Measurements from ENCODE around the gene MRPS11.
"Not testable (repeated sequence)": the region's sequence is repeated elsewhere in the genome, so short reads cannot be mapped to it uniquely, and the experiment has no call there.

MRPS11 gene

GRCh38 chr15:88456733-88457132 lies 10.8 kb upstream of the MRPS11 start:
- no peak for DNase-seq

DNA sequence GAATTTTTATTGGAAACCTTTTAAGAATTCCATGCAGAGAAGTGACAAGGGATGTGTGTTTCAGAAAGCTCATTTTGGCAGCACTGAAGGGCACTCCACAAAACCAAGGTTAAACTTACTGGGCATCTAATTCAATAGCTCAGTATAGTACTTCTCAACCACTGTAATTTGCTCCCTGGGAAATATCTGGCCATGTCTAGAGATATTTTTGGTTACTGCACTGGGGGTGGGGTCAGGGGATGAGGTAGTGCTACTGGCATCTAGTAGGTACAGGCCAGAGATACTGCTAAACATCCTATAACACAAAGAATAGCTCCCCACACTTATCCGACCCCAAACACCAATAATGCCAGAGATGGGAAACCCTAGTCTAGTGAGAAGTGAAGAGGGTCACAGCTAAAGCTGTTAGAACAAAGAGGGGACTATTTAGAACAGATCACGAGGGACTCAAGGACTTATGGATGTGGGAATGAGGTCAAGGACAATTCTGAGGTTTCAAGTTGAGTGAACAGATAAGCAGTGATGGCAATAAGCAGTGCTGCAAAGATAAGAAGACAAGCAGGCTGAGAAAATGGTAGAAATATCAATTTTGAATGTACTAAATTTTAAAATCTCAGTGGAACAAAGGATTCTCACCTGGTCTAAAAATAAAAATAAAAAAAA lies 3.5 kb upstream of the MRPS11 start:
- DNase-seq, result no peak

DNA sequence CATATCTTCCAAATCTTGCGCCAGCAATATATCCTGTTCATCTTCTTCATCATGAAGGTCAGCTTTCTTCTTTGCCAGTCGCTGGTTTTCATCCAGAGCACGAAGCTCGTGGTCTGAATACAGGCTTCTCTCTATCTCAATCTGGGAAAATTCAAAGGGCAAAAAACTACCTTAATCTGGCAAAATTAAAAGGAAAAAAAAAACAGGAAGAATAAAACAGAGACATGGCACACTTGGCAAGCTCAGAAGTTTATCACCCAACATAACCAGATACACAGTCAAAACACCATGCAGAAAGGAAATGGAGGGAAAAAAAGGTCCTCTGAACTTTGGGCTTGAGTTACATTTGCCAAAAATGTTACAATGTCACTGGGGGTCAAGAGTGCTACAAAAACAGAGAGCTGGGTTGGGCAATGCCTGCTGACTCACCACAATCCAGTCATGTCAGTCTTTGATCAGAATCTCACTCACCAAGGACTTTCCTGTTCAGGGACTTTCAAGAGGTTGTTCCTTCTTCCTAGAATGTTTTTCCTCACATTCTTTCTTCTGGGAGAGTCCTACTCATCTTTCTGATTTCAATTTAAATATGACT lies 1.8 kb upstream of the MRPS11 start:
- no peak for DNase-seq

- DNase-seq, result peak; percentile 73
Measured at GRCh38 chr15:88467935-88468528, 524 bp downstream of the MRPS11 start.

DNA sequence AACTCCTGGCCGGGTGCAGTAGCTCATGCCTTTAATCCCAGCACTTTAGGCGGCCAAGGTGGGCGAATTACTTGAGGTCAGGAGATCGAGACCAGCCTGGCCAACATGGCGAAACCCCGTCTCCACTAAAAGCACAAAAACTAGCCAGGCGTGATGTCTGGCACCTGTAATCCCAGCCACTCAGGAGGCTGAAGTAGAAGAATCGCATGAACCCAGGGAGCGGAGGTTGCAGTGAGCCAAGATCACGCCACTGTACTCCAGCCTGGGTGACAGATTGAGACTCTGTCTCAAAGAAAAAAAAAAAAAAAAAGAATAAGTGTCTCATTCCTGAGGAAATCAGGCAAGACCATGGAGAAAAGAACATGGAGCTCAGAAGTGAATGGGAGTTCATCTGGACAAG lies 1.2 kb downstream of the MRPS11 start:
- not testable (repeated sequence) for DNase-seq

DNA sequence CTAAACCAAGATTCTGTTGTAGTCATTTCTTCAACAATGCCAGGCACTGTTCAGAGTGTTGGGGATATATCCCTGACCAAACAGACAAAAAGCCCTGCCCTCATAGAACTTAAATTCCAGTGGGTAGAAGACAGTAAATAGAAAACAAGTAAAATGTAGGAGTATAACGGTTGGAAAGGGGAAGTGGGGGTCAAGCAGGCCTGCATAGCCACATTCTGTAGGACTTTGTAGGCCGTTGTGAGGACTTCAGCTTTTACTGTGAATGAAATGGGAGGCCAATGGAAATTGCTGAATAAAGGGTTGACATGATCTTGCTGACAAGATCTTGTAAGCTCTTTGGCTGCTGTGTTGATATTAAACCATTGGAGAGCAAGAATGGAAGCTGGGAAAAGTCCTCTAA lies 1.8 kb downstream of the MRPS11 start:
- DNase-seq, result no peak

DNA sequence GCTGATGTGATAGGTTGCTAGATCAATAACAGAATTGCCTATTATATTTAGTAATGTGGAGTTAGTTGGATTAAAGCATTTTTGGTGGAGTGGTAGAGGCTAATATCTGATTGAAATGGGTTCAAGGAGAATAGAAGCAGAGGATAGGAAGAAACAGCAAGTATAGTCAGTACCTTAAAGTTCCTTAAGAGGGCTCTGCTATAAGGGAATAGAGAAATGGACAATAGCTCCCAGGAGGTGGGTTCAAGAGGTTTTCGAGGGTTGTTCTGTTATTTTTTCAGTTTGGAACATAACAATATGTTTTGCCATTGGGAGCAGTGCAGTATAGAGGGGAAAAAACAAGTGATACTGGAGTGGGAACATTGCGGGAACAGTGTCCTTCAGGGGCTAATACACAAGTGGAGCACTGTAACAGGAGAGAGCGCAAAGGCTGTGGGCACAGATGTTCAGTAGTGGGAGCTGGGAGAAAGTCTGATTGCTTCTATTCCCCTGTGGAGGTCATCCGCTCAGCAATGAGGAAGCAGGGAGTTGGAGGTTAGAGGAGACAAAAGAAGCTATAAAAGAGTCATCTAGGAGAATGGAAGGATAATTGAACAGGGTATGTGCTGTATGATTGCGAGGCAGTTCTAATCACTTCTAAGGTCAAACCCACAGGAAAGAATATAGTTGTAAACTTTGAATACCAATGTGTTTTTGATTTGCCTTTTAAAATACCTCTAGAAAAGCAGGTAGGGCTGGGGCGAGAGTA lies 3.3 kb downstream of the MRPS11 start:
- peak; percentile 26 for DNase-seq

DNA sequence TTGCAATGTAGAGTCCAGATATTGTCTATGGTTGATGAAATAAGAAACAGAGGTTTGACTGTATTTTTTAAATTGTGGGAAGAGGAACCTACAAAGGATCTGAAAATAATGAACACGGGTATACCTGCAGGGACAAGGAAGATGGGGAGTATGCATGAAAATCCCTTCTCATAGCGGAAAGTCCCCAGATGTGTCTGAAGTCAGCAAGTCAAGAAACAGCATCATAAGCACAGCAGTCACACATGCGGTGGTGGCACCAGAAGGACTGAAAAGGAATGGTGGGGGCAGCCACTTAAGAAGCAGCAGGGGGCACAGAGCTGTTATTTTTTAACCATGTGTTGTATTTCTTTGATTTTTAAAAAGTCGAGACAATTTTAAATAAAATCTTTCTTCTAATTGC lies 4.7 kb downstream of the MRPS11 start:
- no peak for DNase-seq

- DNase-seq, result not testable (repeated sequence)
Measured at GRCh38 chr15:88473661-88474293, 6.3 kb downstream of the MRPS11 start.

GRCh38 chr15:88476635-88477060 lies 9.1 kb downstream of the MRPS11 start:
- DNase-seq, result peak; percentile 94

- DNase-seq, result peak; percentile 82
Measured at GRCh38 chr15:88477126-88477525, 9.6 kb downstream of the MRPS11 start.

- no peak for DNase-seq
Measured at GRCh38 chr15:88477904-88478303, 10.4 kb downstream of the MRPS11 start.

GRCh38 chr15:88479169-88479568 lies 11.7 kb downstream of the MRPS11 start:
- DNase-seq, result peak; percentile 34

- DNase-seq, result no peak
Measured at GRCh38 chr15:88480981-88481380, 13.5 kb downstream of the MRPS11 start.

GRCh38 chr15:88482263-88482662 lies 14.8 kb downstream of the MRPS11 start:
- no peak for DNase-seq

- DNase-seq, result peak; percentile 100
Measured at GRCh38 chr15:88484682-88485331, 17.3 kb downstream of the MRPS11 start.

- peak; percentile 55 for DNase-seq
Measured at GRCh38 chr15:88487178-88487795, 19.8 kb downstream of the MRPS11 start.

DNA sequence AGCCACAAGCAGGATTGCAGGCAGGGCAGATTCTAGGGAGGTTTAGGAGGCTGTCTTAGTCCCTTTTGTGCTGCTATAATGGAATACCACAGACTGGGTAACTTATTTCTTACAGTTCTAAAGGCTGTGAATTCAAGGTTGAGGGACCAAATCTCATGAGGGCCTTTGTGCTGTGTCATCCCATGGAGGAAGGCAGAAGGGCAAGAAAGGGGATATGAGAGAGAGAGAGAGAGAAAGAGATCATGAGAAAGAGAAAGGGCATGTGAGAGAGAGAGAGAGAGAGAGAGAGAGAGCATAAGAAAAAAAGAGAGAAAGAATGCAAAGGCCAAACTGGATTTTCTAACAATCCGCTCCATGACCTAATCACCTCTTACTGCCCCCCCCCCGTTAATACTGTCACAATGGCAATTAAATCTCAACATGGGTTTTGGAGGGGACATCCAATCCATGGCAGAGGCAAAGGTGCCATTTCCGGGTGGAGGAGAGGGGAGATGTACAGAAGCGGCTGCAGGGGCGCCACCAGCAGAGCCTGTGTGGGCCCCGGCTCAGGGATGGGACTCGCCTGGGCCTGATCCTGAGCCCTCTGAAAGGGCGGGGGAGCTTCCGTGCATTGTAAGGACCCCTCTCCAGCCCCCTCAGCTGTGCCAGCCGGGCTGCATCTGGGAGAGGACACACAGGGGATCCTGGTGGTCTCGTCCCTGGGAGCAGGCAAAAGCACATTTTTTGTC lies 20.5 kb downstream of the MRPS11 start:
- peak; percentile 53 for DNase-seq

DNA sequence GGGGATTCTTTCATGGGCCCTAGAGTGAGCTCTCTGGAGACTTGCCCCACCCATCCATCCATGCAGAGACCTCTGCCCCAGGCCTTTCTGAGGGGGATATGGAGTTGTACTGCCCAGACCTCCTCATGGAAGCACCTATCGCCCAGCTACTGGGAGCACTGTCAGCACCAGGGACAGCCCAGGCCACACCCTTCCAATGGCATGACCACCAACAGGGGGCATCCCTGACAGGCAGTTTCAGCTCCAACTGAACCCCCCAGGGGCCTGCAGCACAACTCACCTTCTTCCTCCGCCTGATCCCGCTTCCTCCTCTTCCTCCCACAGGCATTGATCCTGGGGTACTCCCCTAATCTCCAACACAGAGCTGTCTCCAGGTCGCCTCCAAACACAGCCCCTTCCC lies 21.8 kb downstream of the MRPS11 start:
- no peak for DNase-seq

DNA sequence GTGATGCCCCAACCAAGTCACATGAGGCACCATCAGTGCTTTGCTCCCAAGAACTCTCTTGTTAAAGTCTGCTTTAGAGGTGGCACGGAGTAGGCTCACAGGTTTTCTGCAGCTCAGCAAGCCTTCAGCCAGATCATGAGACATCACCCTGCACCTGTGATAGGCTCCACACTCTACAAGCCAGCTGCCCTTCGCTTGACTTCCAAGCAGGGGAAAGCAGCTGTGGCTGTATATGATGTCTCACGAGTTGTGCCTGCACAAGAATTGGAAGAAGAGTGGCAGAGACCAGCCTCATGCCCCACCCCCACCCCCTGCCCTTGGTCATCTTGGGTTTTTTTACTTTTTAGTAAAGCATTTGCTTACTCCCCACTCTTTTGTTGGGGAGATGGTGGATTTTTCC lies 22.5 kb downstream of the MRPS11 start:
- no peak for DNase-seq

DNA sequence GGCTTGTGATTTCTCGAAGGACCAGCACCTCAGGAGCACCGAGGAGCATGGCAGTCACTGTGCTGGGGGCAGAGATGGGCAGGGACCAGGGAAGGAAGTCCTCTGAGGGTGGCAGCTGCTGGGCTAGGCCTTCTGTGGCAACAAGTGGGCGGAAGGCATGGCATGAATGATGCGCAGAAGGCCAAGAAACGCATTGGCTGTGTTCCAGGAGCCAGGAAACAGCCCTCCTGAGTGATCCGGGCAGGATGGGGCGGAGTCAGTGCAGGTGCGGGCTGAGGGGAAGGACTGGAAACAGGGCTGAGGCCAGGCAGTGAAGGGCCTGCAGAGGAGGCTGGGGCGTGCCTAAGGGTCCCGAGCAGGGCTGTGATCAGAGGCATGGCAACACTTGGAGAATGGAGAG lies 23.6 kb downstream of the MRPS11 start:
- DNase-seq, result no peak

DNA sequence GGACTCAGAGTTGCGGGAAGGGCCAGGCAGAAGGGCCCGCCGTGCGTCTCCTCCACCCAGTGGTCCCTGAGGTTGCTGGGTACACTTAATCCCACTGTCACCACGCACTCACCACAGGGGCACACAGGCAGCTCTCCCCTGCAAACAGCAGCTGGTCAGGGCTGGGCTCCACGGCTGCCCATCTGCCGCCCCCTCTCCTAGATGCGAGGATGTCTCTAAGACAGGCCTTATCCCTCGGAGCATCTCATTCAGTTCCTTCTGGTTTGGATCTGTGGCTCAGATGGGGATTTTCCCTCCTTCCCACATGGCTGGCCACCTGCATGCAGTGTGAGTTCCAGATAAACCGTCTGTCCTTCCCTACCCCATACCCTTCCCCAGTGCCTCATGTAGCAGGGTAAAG lies 26.3 kb downstream of the MRPS11 start:
- DNase-seq, result peak; percentile 99
